Neuronal stem cell (in vitro differentiated cells): Measurements from ENCODE around the gene ACOT8.

Experiments
- DNase-seq: peaks from one replicate; pipeline ENCODE4 v3.0.0-alpha.2; 2013; ENCODE audit warnings: low spot score
- H2AFZ ChIP-seq: one replicate; pipeline ENCODE4 v1.6.1; 2013; ENCODE audit warnings: mild to moderate bottlenecking, low read length, inconsistent platforms
- H2AK5ac ChIP-seq: 2 replicates; pipeline ENCODE4 v1.6.1; 2013; ENCODE audit warnings: low read depth, mild to moderate bottlenecking, inconsistent platforms, low read length, moderate library complexity, mixed read lengths
- H2BK120ac ChIP-seq: 2 replicates; pipeline ENCODE4 v1.6.1; 2013; ENCODE audit warnings: low read depth, mild to moderate bottlenecking, inconsistent platforms, low read length, moderate library complexity, mixed read lengths
- H2BK12ac ChIP-seq: one replicate; pipeline ENCODE4 v1.6.1; 2013; ENCODE audit warnings: low read length, inconsistent platforms
- H2BK15ac ChIP-seq: 2 replicates; pipeline ENCODE4 v1.6.1; 2013; ENCODE audit warnings: mild to moderate bottlenecking, low read length, inconsistent platforms, mixed read lengths
- H2BK5ac ChIP-seq: one replicate; pipeline ENCODE4 v1.6.1; 2013; ENCODE audit warnings: inconsistent platforms, mild to moderate bottlenecking, low read length, moderate library complexity
- H3K14ac ChIP-seq: one replicate; pipeline ENCODE4 v1.6.1; 2013; ENCODE audit warnings: low read length, inconsistent platforms
- H3K18ac ChIP-seq: 2 replicates; pipeline ENCODE4 v1.6.1; 2013; ENCODE audit warnings: low read length, inconsistent platforms
- H3K23ac ChIP-seq: 2 replicates; pipeline ENCODE4 v1.6.1; 2013; ENCODE audit warnings: low read depth, mild to moderate bottlenecking, mixed read lengths, low read length, inconsistent platforms; ENCODE audit not compliant: poor library complexity
- H3K27ac ChIP-seq: replicated peaks from 3 replicates; pipeline ENCODE4 v1.5.1; 2013; ENCODE audit warnings: low read length, inconsistent platforms
- H3K27me3 ChIP-seq, 3 experiments: 2 replicates each; pipeline ENCODE4 v1.6.1; 2013; ENCODE audit warnings: low read length in 3 of 3, mild to moderate bottlenecking in 2 of 3, inconsistent platforms in 1 of 3, low read depth in 1 of 3, mixed read lengths in 1 of 3, moderate library complexity in 1 of 3; ENCODE audit not compliant: control insufficient read depth in 3 of 3, insufficient read depth in 3 of 3
- H3K36me3 ChIP-seq, 2 donors: replicated peaks in 1 of 2; 2 replicates each; pipeline ENCODE4 v1.6.1; 2013; ENCODE audit warnings: low read length in 2 of 2; ENCODE audit not compliant: control insufficient read depth in 2 of 2, insufficient read depth in 2 of 2
- H3K4ac ChIP-seq: 2 replicates; pipeline ENCODE4 v1.6.1; 2013; ENCODE audit warnings: inconsistent platforms, mild to moderate bottlenecking, low read length, moderate library complexity
- H3K4me1 ChIP-seq, 2 donors: 1 replicate in 1 of 2; 2 replicates in 1 of 2; pipeline ENCODE4 v1.6.1; 2013; ENCODE audit warnings: low read length in 2 of 2, low read depth in 1 of 2; ENCODE audit not compliant: control insufficient read depth in 2 of 2, insufficient read depth in 1 of 2
- H3K4me2 ChIP-seq: one replicate; pipeline ENCODE4 v1.6.1; 2013; ENCODE audit warnings: mild to moderate bottlenecking, low read length, inconsistent platforms; ENCODE audit not compliant: insufficient read depth, poor library complexity, severe bottlenecking
- H3K4me3 ChIP-seq, 2 donors: 2 replicates each; pipeline ENCODE4 v1.5.1; 2013; ENCODE audit warnings: low read length in 2 of 2, mild to moderate bottlenecking in 2 of 2, inconsistent platforms in 1 of 2, moderate library complexity in 1 of 2
- H3K79me1 ChIP-seq: one replicate; pipeline ENCODE4 v1.6.1; 2013; ENCODE audit warnings: low read depth, mild to moderate bottlenecking, inconsistent platforms, low read length, moderate library complexity
- H3K9ac ChIP-seq: one replicate; pipeline ENCODE4 v1.6.1; 2013; ENCODE audit warnings: mild to moderate bottlenecking, low read depth, low read length, inconsistent platforms; ENCODE audit not compliant: poor library complexity
- H3K9me3 ChIP-seq, 2 donors: replicated peaks in 1 of 2; 2 replicates each; pipeline versions ENCODE3 to v1.6.1; 2013; ENCODE audit warnings: low read length in 2 of 2, mild to moderate bottlenecking in 2 of 2, inconsistent platforms in 1 of 2, low read depth in 1 of 2, mixed read lengths in 1 of 2, moderate library complexity in 1 of 2; ENCODE audit not compliant: control insufficient read depth in 2 of 2, insufficient read depth in 1 of 2
- H4K8ac ChIP-seq: one replicate; pipeline ENCODE4 v1.6.1; 2013; ENCODE audit warnings: low read depth, mild to moderate bottlenecking, inconsistent platforms, low read length, moderate library complexity
- H4K91ac ChIP-seq: one replicate; pipeline ENCODE4 v1.6.1; 2013; ENCODE audit warnings: low read length, low read depth, mild to moderate bottlenecking, inconsistent platforms; ENCODE audit not compliant: poor library complexity
- WGBS, 2 donors: extraction: QIAGEN DNeasy Blood & Tissue Kit; methylation state at CpG; one replicate each; pipeline ENCODE4 v1.1.7; 2013; ENCODE audit warnings: missing lambda C conversion rate in 2 of 2, mixed read lengths in 1 of 2; ENCODE audit not compliant: insufficient read length in 2 of 2, insufficient replicate concordance in 1 of 2; ENCODE audit errors: extremely low coverage in 2 of 2; 5-methylcytosine and 5-hydroxymethylcytosine counted together

ACOT8 gene

GRCh38 chr20:45860560-45861220 is 3.5 kb upstream of the ACOT8 start:
- Histone ChIP-seq H3K4ac (no peak overlapping the region), H2BK15ac (no peak overlapping the region), H4K8ac (no peak overlapping the region), H4K91ac (no peak overlapping the region), H3K4me3 (no peak overlapping the region), H3K9me3 (no peaks in the 10 kb centered on the region), H3K18ac (no peak overlapping the region), H2AFZ (no peak overlapping the region), H3K4me1 (peaks cover 4 to 7% of the 10 kb centered on the region in 2 donors), H3K27me3 (no peaks in the 10 kb centered on the region), H3K79me1 (peaks cover 2% of the 10 kb centered on the region), H2BK12ac (no peak overlapping the region), H2BK5ac (no peak overlapping the region), H3K23ac (no peak overlapping the region), H2BK120ac (no peak overlapping the region), H3K4me2 (no peak overlapping the region), H3K14ac (no peak overlapping the region), H2AK5ac (no peak overlapping the region), H3K27ac (no peak overlapping the region), H3K9ac (no peak overlapping the region), H3K36me3 (no peaks in the 10 kb centered on the region)
- WGBS, 2 donors: no CpG with 5 or more reads among the region's 7 CpGs
- DNase-seq: no peak

- H2BK5ac ChIP-seq: no peak overlapping the region
- H3K4me2 ChIP-seq: no peak overlapping the region
- H3K27ac ChIP-seq: no peak overlapping the region
- H3K23ac ChIP-seq: no peak overlapping the region
- H3K18ac ChIP-seq: no peak overlapping the region
- no peak overlapping the region for H4K8ac ChIP-seq
- H3K27me3 ChIP-seq: no peaks in the 10 kb centered on the region
- H3K9me3 ChIP-seq: no peaks in the 10 kb centered on the region
- H2BK120ac ChIP-seq: no peak overlapping the region
- H2BK12ac ChIP-seq: no peak overlapping the region
- no CpG with 5 or more reads among the region's 5 CpGs for WGBS, 2 donors
- H3K14ac ChIP-seq: no peak overlapping the region
- no peak overlapping the region for H3K9ac ChIP-seq
- no peak overlapping the region for H3K4ac ChIP-seq
- no peak overlapping the region for H2AFZ ChIP-seq
- no peak for DNase-seq
- H3K79me1 ChIP-seq: peaks cover 2% of the 10 kb centered on the region
- no peak overlapping the region for H4K91ac ChIP-seq
- H2BK15ac ChIP-seq: no peak overlapping the region
- peaks cover 4 to 8% of the 10 kb centered on the region in 2 donors for H3K4me1 ChIP-seq
- H2AK5ac ChIP-seq: no peak overlapping the region
- H3K36me3 ChIP-seq: peaks cover 0 to 2% of the 10 kb centered on the region in 2 donors
- no peak overlapping the region for H3K4me3 ChIP-seq
Measured at GRCh38 chr20:45859916-45860315, 2.7 kb upstream of the ACOT8 start.

DNA sequence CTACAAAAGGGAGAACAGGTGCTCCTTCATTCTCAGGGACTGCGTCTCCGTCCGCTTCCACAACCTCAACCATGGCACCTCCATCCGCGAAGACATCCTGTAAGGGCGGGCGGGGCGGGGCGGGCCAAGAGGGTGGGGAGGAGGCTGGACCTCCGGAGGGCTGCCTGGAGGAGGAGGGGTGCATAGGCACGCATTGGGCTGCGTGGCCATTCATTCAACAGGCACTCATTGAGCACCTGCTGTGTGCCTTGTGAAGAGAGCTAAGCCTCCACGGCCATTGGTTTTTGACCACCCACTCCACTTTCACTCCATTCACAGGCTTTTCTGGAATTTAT is 657 bp upstream of the ACOT8 start:
- Histone ChIP-seq H3K9me3 (no peaks in the 10 kb centered on the region), H3K4me3 (peak overlapping the region; percentile 71 to 81), H3K27ac (no peak overlapping the region), H3K27me3 (no peaks in the 10 kb centered on the region), H3K14ac (no peak overlapping the region), H4K91ac (no peak overlapping the region), H2BK120ac (no peak overlapping the region), H3K4me2 (peak overlapping the region; percentile 86), H3K9ac (peak overlapping the region; percentile 31), H3K36me3 (peaks cover 0 to 11% of the 10 kb centered on the region in 2 donors), H2BK12ac (no peak overlapping the region), H3K4me1 (peaks cover 4 to 8% of the 10 kb centered on the region in 2 donors), H3K4ac (no peak overlapping the region), H4K8ac (no peak overlapping the region), H2BK15ac (no peak overlapping the region), H3K79me1 (peaks cover 2% of the 10 kb centered on the region), H2AFZ (peak overlapping the region; percentile 88), H2BK5ac (no peak overlapping the region), H3K23ac (no peak overlapping the region), H3K18ac (peak overlapping the region; percentile 54), H2AK5ac (no peak overlapping the region)
- no peak for DNase-seq
- no CpG with 5 or more reads among the region's 13 CpGs for WGBS, 2 donors

DNA sequence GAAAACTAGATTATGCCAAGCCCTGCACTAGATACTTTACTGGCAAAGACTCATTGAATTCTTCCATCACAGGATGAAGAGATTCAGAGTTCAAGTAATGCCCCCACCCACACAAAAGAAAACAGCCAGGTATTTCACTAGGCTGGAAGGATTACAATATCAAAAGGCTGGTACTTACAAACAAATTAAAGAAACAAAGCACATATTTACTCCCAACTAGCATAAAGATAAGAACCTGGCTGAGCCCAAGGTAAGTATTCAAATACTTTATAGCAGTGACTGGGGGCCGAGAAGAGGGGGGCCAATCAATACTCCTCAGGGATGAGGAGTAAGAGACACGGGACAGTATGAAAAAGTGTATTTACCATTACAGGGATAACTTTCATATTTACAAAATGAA is 3.7 kb downstream of the ACOT8 start:
- peaks cover 0 to 20% of the 10 kb centered on the region in 2 donors for H3K36me3 ChIP-seq
- no peak overlapping the region for H3K4me3 ChIP-seq
- no peaks in the 10 kb centered on the region for H3K27me3 ChIP-seq
- H3K79me1 ChIP-seq: peaks cover 2% of the 10 kb centered on the region
- no peaks in the 10 kb centered on the region for H3K9me3 ChIP-seq
- DNase-seq: no peak
- H2BK120ac ChIP-seq: no peak overlapping the region
- H3K4ac ChIP-seq: no peak overlapping the region
- no peak overlapping the region for H2BK15ac ChIP-seq
- no peak overlapping the region for H2AFZ ChIP-seq
- no peak overlapping the region for H3K27ac ChIP-seq
- WGBS, 2 donors: no CpG with 5 or more reads among the region's 2 CpGs
- no peak overlapping the region for H2BK12ac ChIP-seq
- no peak overlapping the region for H3K14ac ChIP-seq
- H3K9ac ChIP-seq: no peak overlapping the region
- no peak overlapping the region for H2AK5ac ChIP-seq
- H3K23ac ChIP-seq: no peak overlapping the region
- no peak overlapping the region for H3K4me2 ChIP-seq
- H4K8ac ChIP-seq: no peak overlapping the region
- no peak overlapping the region for H4K91ac ChIP-seq
- H2BK5ac ChIP-seq: no peak overlapping the region
- H3K18ac ChIP-seq: no peak overlapping the region
- peaks cover 4 to 8% of the 10 kb centered on the region in 2 donors for H3K4me1 ChIP-seq
